B cell (primary cell): Measurements from ENCODE around the gene TCL1A.

Experiments used
- CTCF ChIP-seq: fragments of 200-600 bp; IDR thresholded peaks from one replicate; pipeline ENCODE4 v1.8.0; 2022; ENCODE audit warnings: antibody characterized with exemption, mild to moderate bottlenecking
- EZH2 ChIP-seq: IDR thresholded peaks from 2 replicates; pipeline ENCODE4 v1.6.1; 2012; ENCODE audit warnings: borderline replicate concordance, low read depth, mild to moderate bottlenecking, moderate library complexity, low read length; ENCODE audit not compliant: insufficient read depth, poor library complexity, severe bottlenecking

GRCh38 chr14:95741781-95742180 lies 27.9 kb upstream of the TCL1A start:
- no peak for TF ChIP-seq CTCF
- no peak for TF ChIP-seq EZH2
